Esophagus muscularis mucosa (tissue), 4 donors: Measurements from ENCODE around the gene DDX4.
"Not testable (repeated sequence)": the region's sequence is repeated elsewhere in the genome, so short reads cannot be mapped to it uniquely, and the experiment has no call there.

ENCODE experiments used
- CTCF ChIP-seq, 3 experiments: fragments of 200-600 bp in 2 of 3; fragments of 450-650 bp in 1 of 3; sonication (generic) in 2 of 3; IDR thresholded peaks; one replicate each; pipeline ENCODE4 v1.5.1; 2017 to 2019; ENCODE audit warnings: antibody characterized with exemption in 3 of 3, mild to moderate bottlenecking in 2 of 3, moderate library complexity in 1 of 3
- EP300 ChIP-seq: sonication (generic); formaldehyde crosslinking; IDR thresholded peaks from one replicate; pipeline ENCODE4 v1.6.1; 2017; ENCODE audit warnings: antibody characterized with exemption
- POLR2A ChIP-seq: fragments of 450-650 bp; IDR thresholded peaks from one replicate; pipeline ENCODE4 v1.6.1; 2017; ENCODE audit warnings: antibody characterized with exemption, moderate library complexity, mild to moderate bottlenecking, low read depth
- POLR2AphosphoS5 ChIP-seq, 2 donors: sonication (generic); formaldehyde crosslinking; IDR thresholded peaks; one replicate each; pipeline ENCODE4 v1.6.1; 2017; ENCODE audit warnings: antibody characterized with exemption in 2 of 2

DNA sequence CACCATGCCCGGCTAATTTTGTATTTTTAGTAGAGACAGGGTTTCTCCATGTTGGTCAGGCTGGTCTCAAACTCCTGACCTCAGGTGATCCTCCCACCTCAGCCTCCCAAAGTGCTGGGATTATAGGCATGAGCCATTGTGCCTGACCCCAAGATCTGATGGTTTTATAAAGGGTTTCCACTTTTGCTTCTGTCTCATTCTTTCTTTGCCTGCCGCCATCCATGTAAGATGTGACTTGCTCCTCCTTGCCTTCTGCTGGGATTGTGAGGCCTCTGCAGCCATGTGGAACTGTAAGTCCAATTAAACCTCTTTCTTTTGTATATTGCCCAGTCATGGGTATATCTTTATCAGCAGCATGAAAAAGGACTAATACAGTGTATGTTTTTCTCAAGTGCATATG, 18.8 kb upstream of the DDX4 start:
- TF ChIP-seq CTCF (IDR thresholded peaks at IDR 0.05); EP300; POLR2A; POLR2AphosphoS5 (IDR thresholded peaks at IDR 0.05): not testable (repeated sequence)
